Embryonic facial prominence (tissue), 1 donor: ENCODE results near the gene MRPS35.
A peak's percentile ranks its signal among the peaks of the same experiment; 100 is the strongest.

Experiments used
- DNase-seq: peaks from one replicate; pipeline ENCODE4 v3.0.0-alpha.2; 2016; ENCODE audit errors: extremely low spot score

The MRPS35 gene

DNA sequence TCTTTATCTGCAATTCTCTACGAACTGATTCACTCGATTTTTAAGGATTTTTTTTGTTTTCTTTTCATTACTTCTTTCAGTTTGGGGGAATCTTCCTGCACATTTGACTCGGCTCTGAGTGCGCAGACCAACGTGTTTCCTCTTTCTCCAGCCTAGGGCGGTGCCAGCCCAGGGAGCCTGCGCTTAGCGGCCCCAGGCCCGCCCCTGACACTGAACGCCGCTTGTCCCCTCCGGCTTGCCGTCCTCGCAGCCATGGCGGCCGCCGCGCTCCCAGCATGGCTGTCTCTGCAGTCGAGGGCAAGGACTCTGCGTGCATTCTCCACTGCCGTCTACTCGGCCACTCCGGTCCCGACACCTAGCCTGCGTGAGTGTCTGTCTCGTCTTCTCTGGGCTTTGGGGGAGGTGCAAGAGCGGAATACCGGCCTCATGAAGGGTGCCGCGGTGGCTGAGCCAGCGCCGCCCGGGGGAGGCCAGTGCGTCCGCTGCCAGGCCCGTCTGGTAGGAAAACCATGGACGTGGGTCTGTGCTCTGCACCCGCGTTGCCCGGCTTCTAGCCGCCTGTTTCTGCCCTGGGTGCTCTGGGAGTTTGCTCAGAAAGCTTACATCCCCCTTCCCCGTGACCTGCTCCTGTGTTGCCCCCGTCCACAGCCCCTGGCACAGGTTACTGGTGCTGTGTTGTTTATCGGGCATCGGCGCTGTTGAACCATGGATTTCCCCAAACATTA is at the start of gene MRPS35:
Gene MRPS35, plus strand, starts transcription at position 241 of the 725 bp plus-strand sequence. Its CDS starts 12 bp downstream, at position 253.
- DNase-seq, result peak; percentile 87

DNA sequence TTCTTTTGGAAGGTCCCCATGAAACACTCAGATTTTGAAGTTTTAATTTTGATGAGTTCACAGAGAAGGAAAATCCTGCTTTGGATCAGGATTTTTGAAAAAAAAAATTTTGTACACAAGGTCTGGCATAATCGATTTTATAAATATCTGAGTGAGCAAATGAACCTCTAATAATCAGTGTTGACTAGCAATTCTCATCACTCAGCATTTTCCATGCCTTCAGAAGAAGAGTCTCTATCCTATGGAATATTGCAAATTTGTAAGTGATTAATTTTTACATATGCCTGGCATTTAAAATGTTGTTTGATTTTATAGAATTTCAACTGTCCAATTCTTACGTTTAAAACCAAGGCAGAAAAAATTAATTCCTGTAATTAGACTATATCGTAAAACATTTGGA is 44.9 kb upstream of the MRPS35 start:
- DNase-seq, result no peak

DNA sequence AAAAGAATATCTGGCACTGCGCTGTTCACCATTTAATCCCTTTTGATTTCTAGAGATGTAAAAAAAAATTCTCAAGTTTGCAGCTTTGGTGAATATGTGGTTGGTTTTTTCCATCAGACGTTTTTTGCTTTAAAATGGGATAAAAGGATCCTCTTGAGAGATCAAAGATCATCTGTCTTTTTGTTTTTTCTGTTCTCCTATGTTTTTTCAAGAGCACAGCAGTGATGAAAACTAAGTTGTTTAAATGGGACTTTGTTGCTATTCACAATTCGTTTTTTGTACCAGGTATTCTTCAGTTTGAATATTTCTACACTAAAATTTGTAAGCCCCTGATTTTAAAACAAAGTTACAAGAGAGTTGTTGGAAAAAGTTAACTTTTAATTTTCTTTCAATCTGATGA is 44.1 kb upstream of the MRPS35 start:
- DNase-seq, result no peak

DNA sequence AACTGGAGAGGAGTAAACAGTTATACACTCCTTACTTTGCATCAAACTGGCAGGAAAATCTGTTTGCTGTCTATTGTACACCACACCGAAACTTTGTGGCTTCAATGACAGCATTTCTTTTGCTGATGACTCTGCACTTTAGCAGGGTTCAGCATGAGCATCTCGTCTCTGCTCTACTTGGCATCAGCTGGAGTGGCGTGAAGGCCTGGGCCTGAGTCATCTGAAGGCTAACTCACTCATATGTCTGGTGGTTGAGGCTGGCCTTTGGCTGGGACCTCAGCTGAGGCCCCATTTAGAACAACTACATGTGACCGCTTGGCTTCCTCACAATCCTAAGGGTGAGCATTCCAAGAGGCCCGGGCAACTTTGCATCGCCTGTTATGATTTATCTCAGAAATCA is 43.1 kb upstream of the MRPS35 start:
- no peak for DNase-seq

DNA sequence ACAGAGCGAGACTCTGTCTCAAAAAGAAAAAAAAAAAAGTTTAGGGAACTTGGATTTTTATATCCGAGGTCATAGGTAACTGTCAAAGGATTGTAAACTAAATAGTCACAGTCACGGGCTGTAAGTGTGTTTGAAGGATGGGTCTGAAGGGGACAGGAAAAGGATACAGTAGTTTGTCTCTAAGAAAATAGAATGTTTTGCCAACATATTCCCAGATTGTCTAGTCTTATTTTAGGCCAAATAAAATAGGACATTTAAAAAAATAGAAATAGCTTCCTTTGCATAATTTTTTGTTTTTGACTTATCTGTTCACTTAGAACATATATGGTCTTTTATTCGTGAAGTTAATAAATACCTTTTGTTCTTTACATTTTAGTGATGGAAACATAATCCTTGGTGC is 38.6 kb upstream of the MRPS35 start:
- DNase-seq, result no peak

DNA sequence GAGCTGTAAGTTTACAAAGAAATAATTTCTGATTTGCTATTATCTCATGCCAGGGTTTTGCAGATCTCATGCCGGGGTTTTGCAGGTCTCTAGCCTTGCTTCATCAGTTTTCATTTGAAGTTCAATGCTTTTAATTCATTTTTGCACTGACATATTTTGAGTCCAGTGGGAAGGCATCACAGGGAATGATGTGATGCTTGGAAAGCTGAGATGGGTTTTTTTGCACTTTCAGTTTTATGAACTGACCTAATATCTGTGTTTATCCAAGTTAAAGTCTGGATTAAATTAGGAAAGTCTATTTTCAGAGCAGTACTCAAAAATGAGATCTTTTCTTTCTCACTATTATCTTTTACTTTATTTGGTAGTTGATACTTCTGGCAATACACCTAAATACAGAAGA is 38.0 kb upstream of the MRPS35 start:
- no peak for DNase-seq

DNA sequence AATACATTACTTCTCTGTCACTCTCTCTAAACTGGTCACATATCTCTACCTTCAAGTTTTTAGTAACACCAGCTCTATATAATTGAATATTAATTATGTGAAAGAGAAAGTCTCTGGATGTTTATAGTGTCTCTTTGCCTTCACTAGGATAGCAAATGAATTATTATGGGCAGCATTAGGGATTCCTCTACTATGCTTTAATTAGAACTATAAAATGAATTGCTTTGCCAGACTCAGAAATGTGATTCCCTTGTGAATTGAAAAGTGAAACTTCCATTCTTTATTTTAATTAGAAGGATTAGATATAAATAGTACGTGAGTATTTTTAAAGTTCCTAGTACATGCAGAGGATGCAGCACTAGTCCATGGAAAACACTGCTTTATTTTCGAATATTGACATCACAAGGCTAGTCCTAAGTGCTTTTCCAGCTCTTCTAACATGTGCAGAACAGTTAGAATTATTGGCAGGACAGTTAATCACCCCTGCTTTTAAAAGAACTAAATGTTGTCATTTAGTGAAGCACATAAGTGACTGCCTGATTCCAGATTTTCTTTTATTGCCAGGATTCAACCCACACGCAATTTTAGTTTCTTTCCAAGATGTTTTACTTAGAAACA is 37.4 kb upstream of the MRPS35 start:
- DNase-seq, result no peak

DNA sequence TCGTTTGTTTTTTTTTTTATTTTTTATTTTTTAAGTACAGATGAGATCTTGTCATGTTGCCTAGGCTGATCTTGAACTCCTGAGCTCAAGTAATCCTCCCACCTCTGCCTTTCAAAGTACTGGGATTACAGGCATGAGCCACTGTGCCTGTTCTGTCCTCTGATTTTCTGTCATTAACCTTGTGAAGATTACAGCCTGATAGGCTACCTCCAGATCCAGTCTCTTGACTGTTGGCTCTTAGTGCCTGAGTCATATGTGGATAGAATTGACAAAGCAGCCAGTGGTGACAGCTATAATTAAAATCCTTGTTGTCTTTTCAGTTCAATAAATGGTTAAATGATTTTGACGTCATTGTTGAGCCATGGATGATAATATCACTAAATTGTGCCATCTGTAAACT is 35.6 kb upstream of the MRPS35 start:
- no peak for DNase-seq

DNA sequence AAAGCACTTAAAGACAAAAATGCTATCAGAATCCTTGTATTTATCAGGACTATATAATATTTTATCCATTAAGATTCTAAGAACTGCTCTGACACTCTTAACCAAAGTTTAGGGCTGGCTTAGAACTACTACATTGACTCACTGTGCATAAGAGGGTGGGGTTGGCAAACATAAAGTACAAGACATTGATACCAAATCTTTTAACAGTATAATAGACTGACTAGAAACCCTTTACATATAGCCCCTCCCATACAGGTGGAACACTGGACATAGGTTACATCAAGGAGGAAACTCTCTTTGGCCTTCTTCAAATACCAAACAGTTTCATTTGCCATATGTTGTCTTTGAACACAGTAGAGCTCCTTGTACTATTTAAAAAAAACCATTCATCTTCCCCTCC is 30.0 kb upstream of the MRPS35 start:
- DNase-seq, result no peak

DNA sequence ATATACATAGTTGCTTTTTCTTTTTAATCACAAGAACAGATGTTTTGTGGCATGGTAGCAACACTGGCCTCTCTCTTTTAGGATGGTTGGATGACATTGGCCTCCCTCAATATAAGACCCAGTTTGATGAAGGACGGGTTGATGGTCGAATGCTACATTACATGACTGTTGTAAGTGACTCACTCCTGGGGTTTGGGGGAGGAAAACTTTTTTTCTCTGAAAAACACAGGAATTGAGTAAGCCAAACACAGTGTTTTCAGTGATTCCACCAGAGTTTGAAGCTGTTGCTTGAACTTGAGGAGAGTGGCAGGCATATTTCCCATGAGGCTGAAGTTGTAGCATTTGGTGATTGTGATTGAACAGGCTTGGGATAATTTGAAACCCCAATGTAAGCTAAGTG is 28.1 kb upstream of the MRPS35 start:
- DNase-seq, result no peak

DNA sequence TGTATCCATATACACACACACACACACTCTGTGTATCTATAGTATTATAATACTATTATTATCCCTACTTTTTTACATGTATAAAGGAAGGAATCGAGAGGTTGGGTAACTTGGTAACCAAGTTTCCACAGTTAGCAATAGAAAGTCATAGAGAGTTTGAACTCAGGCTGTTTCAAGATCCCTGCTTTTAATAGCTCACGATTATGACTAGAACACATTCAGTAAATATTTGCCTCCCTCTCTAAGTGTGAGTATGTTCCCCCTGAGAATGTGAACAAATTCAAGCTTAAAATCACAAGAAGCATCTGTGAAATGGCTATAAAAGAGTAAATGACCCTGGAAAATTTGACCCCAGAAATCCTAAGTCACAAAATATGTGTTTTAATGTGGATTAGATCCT is 25.4 kb upstream of the MRPS35 start:
- DNase-seq, result no peak

DNA sequence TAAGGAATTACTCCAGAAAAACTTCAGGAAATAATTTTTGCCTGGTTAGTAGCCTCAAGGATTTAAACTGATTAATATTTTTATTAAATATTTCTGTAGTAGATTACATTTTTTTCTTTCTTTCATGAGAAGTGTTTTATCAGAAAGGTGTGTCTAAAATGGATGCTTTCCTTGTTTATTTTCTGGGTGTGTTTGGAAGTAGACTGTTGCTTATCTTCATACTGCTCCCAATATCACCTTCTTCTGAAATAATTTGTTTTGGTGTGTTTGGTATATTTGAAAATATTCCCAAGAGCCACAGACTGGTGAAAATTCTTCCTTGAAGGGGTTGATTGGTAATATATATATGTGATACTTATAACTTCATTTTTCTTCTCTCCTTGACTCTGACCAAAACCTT is 24.5 kb upstream of the MRPS35 start:
- DNase-seq, result no peak

DNA sequence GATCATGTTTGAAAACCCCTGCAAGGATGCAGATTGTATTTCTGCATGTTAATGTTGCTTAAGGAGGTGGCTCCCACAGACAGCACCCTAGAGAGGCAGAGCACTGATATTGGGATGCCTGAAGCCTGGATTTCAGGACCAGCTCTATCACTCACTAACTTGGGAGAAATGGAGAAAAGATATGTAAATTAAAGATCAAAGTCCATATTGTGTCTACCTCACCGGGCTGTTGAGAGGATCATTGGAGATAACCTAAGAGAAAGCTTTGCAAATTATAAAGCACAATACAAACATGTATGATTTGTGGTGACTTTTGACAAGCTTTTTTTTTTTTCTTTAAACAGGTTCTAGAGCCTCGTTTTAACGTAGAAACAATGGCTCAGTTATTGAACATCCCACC is 22.0 kb upstream of the MRPS35 start:
- no peak for DNase-seq

DNA sequence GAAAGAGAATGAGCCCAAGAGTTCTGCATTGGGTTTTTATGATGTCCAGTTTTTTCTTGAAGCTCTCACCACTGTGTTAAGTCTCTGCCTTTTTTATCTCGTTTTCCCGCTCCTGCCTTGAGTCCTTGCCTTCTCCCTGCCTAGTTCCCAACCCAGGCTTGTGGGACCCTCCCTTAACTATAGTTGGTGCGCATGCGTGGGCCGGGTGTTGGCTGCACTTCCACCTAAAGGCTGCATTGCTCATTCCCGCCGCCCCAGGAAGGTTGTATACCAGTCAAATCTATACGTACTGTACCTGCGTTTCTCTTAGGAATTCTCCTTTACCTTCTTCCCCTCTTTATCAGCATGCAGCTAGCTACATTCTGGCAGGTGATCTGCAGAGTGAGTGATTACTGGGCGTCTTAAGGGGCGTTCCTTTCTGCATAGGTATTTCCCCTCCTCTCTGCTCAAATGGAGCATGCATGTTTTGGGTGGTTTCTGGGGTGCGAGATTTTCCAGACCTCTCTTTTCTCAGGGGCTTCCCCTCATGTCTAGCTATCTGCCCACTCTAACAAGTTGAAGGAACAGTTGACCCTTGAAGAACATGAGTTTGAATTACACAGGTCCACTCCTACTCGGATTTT is 21.0 kb upstream of the MRPS35 start:
- no peak for DNase-seq

DNA sequence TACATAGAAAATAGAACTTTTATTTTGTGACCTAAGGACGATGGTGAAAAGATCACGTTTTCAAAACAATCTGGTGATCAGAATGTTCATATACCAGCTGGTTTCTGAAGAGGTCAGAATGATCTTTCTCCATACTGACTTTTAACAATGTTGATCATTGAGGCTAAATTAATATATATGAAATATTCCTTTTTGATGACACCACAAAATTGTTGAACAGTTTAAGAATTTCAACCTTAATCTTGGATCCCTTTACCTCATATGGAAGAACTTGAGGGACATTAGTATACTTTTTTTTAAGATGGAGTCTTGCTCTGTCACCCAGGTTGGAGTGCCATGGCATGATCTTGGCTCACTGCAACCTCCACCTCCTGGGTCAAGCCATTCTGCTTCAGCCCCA is 17.2 kb upstream of the MRPS35 start:
- no peak for DNase-seq

DNA sequence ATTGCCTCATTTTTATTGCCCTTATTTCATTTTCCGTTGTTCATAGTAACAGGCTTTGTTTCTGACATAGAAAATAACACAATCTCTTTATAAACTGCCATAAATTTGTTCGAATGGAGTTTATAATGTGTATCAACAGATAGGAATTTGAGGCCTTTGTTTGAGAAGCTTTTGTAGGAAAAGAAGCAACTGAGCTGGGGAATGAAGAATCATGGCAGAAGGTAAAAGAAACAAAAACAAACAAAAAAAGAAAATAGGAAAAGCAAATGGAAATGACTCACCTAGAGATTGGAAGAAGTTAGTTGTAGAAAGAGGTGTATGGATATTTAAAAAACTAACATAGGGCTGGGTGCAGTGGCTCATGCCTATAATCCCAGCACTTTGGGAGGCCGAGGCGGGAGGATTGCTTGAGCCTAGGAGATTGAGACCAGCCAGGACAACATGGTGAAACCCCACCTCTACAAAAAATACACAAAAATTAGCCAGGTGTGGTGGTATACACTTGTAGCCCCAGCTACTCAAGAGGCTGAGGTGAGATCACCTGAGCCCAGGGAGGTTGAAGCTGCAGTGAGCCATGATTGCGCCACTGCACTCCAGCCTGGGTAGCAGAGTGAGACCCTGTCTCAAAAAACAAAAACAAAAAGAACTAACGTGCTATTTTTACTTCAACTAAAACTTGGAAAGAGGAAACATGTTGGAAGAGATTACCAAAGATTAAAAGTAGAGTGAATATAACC is 14.9 kb upstream of the MRPS35 start:
- DNase-seq, result no peak

DNA sequence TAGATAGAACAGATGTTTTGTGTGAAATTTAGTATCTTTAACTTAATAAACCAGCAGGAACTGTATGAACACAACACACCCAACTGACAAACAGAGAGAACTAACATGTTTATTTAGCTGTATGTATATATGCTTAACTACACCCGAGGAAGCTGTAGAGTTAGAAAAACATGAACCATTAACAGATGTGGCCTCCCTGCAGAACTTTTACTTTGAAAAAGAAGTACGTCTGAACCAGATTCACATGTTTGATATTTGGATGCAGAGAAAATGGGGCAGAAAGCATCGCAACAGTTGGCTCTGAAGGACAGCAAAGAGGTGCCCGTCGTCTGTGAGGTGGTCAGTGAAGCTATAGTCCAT is 14.4 kb upstream of the MRPS35 start, which contains the start of gene REP15:
Gene REP15, plus strand, starts transcription at position 155 of the 360 bp plus-strand sequence. Its CDS starts 116 bp downstream, at position 271.
- no peak for DNase-seq

DNA sequence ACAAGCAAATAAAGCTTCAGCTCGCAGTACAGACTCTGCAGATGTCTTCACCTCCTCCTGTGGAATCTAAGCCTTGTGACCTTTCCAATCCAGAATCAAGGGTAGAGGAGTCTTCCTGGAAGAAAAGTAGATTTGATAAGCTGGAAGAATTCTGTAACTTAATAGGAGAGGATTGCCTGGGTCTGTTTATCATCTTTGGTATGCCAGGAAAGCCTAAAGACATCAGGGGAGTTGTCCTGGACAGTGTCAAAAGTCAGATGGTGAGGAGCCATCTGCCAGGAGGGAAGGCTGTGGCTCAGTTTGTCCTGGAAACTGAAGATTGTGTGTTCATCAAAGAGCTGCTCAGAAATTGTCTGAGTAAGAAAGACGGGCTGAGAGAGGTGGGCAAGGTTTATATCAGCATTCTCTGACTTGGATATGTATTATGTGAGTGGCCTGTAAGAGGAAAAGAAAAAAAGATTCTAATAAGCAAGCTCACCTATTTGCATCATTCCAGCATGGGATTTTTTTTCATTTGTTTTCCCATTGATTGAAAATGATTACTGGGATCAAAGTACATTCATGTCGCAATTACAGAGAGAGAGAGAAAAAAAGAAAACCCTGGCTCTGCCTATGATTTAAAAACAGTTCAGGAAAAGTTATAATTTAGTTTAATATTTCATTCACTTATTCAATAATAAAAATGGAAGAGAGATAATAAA is 13.6 kb upstream of the MRPS35 start:
- DNase-seq, result no peak

DNA sequence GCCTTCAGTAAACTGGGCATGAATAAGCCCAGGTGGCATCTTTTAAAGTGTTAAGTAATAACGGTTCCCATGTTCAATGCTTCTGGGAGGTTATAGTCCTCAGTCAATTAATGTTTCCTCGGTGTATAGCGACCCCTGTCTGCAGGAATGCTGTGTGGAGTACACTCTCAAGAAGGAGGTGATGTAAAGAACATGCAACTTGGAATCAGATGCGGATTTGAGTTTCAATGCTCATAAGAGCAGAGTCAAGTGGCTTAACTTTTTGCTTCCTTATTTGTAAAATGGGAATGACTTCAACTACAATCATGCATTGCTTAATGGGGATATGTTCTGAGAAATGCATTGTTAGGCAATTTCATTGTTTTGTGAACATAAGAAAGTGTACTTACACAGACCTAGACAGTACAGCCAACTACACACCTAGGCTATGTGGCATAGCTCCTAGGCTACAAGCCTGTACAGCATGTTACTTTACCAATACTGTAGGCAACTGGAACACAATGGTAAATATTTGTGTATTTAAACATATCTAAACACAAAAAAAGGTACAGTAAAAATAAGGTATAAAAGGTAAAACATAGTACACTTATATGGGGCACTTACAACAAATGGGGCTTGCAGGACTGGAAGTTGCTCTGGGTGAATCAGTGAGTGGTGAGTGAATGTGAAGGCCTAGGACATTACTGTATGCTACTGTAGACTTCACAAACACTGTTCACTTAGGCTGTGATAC is 6.7 kb upstream of the MRPS35 start:
- DNase-seq, result no peak

DNA sequence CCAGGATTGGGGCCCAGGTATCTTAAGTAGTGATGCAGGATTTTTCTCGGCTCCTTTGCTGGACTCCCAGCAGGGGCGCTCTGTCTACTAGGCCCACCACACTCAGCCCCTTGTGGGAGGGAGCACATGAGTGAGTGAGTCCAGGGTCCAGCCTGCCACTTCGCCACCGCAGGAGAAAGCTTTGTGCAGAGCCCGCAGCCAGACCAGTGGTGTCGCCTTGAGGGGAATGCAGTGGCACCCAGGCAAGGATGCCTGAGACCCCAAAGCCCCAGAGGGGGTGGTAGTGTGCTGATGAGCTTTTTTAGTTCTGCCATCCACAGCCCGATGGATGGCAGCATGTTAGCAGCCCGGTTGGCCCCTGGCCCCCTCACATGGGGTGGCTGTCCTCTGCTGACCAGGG is 5.4 kb upstream of the MRPS35 start:
- DNase-seq, result no peak

DNA sequence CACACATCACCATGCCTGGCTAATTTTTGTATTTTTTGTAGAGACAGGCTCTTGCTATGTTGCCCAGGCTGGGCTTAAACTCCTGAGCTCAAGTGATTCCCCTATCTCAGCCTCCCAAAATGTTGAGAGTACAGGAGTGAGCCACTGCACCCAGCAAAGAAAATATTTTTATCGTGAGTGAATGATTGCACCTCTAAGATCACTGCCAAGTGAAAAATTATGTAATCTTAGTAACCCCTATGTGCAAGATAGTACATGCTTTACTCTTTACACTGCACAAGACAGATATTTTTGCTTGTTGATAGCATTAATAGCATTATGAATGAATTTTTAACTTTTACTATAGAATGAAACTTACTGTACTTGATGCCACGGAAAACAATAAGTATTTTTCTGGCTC is 3.4 kb upstream of the MRPS35 start:
- DNase-seq, result no peak
